Sciatic nerve (tissue), 2 donors: ENCODE data around the gene SVEP1. TPM values are rescaled to one million over a fixed set of nuclear protein-coding genes. Genes with fewer than 3 reads are reported as not detected.

ENCODE experiments used
- ATAC-seq: fragments of 200-7000 bp; cut with Tn5 transposase; one replicate; pipeline ENCODE4 v1.9.1; 2020; ENCODE audit warnings: mild to moderate bottlenecking, moderate library complexity
- DNase-seq: peaks from one replicate; pipeline ENCODE4 v3.0.0-alpha.2; 2020; ENCODE audit warnings: low spot score
- intact Hi-C: fragments of 100-400 bp; cut with DNase I; formaldehyde crosslinking; loops from one replicate; pipeline ENCODE4 v1.14.2; 2022
- total RNA-seq: library from RNA; stranded (reverse); fragmentation: NEBNext Ultra II Directional; extraction: Animal tissue kit (Norgen Biotek cat#: 25700); gene quantifications from one replicate; pipeline ENCODE4 v1.2.1, GENCODE V29; 2021
- donor health status: DM: no; HTN: no; CAD: no.
- donor health status: DM: no; HTN: no; CAD: no.

SVEP1 gene
- total RNA-seq, 1 donor from 2014 or later, result 110 TPM

GRCh38 chr9:110338143-110338542, 241.4 kb downstream of the SVEP1 start:
- intact Hi-C loops, result no loop called here
- DNase-seq (no peak), ATAC-seq (no peak)

GRCh38 chr9:110337727-110338126, 241.8 kb downstream of the SVEP1 start, which contains the start of gene TXNDC8:
Gene TXNDC8, minus strand, starts transcription at chr9:110337863.
- DNase-seq (no peak), ATAC-seq (no peak)
- intact Hi-C loops, result no loop called here

GRCh38 chr9:110336363-110336762, 243.2 kb downstream of the SVEP1 start:
- no peak for DNase-seq
- no peak for ATAC-seq
- intact Hi-C loops, result no loop called here

- ATAC-seq, result no peak
Measured at GRCh38 chr9:110334871-110335270, 244.7 kb downstream of the SVEP1 start.

GRCh38 chr9:110334183-110334582, 245.4 kb downstream of the SVEP1 start:
- intact Hi-C loops, result no loop called here
- DNase-seq (no peak), ATAC-seq (no peak)

More at GRCh38 chr9:110334871-110335270, 244.7 kb downstream of the SVEP1 start:
- intact Hi-C loops, result no loop called here
- DNase-seq, result no peak

- intact Hi-C loops, result no loop called here
- ATAC-seq, result no peak
- no peak for DNase-seq
Measured at GRCh38 chr9:110332766-110333165, 246.8 kb downstream of the SVEP1 start.

- ATAC-seq (no peak), DNase-seq (no peak)
- intact Hi-C loops, result no loop called here
Measured at GRCh38 chr9:110330484-110331105, 248.9 kb downstream of the SVEP1 start.

GRCh38 chr9:110329639-110330230, 249.8 kb downstream of the SVEP1 start:
- intact Hi-C loops, result no loop called here
- DNase-seq (no peak), ATAC-seq (no peak)

GRCh38 chr9:110328763-110329162, 250.8 kb downstream of the SVEP1 start:
- DNase-seq, result no peak
- intact Hi-C loops, result no loop called here

GRCh38 chr9:110327716-110328115, 251.8 kb downstream of the SVEP1 start:
- DNase-seq, result no peak
- intact Hi-C loops, result no loop called here
- ATAC-seq, result no peak

More at GRCh38 chr9:110328763-110329162, 250.8 kb downstream of the SVEP1 start:
- ATAC-seq, result no peak

GRCh38 chr9:110323818-110324217, 255.7 kb downstream of the SVEP1 start:
- intact Hi-C loops, result no loop called here
- ATAC-seq, result peak; percentile 44

GRCh38 chr9:110320651-110321445, 258.7 kb downstream of the SVEP1 start:
- intact Hi-C loops, result no loop called here
- no peak for ATAC-seq
- no peak for DNase-seq

More at GRCh38 chr9:110323818-110324217, 255.7 kb downstream of the SVEP1 start:
- no peak for DNase-seq

GRCh38 chr9:110319781-110320492, 259.6 kb downstream of the SVEP1 start:
- ATAC-seq, result no peak
- intact Hi-C loops, result no loop called here
- no peak for DNase-seq

GRCh38 chr9:110317911-110318310, 261.6 kb downstream of the SVEP1 start:
- no peak for ATAC-seq
- DNase-seq, result no peak
- intact Hi-C loops, result no loop called here

GRCh38 chr9:110316261-110317075, 263.1 kb downstream of the SVEP1 start:
- no peak for ATAC-seq
- intact Hi-C loops, result no loop called here
- no peak for DNase-seq
